ENCODE data around the gene DNAAF5.

DNA sequence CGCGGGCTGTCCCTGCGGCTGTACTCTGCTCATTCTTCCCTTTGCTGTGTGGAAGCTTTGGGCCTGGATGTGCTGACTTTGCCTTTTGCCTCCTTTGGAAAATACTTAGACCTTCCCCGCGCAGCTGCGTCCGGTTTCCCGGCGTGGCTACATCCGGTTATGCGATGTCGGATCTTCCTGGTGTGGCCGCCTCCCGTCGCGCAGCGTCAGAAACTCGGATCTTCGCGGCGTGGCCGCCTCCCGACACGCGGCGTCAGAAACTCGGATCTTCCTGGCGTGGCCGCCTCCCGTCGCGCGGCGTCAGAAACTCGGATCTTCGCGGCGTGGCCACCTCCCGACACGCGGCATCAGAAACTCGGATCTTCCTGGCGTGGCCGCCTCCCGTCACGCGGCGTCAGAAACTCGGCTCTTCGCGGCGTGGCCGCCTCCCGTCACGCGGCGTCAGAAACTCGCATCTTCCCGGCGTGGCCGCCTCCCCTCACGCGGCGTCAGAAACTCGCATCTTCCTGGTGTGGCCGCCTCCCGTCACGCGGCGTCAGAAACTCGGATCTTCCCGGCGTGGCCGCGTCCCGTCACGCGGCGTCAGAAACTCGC, 55.5 kb downstream of the DNAAF5 start:
- TF ChIP-seq RAD21 (IDR thresholded peaks at IDR 0.05; ENCODE audit: low read depth) (no peak), ZBTB7A (IDR thresholded peaks at IDR 0.05; ENCODE audit: low read depth) (no peak), EP300 (IDR thresholded peaks at IDR 0.05; ENCODE audit: borderline replicate concordance) (no peak), TAF1 (IDR thresholded peaks at IDR 0.05; ENCODE audit: low read depth) (no peak), CREB1 (IDR thresholded peaks at IDR 0.05; ENCODE audit: low read depth) (no peak), CEBPB (IDR thresholded peaks at IDR 0.05) (no peak), FOXM1 (IDR thresholded peaks at IDR 0.05; ENCODE audit: borderline replicate concordance, low read depth) (no peak), TCF12 (IDR thresholded peaks at IDR 0.05; ENCODE audit: low read depth) (no peak)
- TF ChIP-seq, protein P1, sequence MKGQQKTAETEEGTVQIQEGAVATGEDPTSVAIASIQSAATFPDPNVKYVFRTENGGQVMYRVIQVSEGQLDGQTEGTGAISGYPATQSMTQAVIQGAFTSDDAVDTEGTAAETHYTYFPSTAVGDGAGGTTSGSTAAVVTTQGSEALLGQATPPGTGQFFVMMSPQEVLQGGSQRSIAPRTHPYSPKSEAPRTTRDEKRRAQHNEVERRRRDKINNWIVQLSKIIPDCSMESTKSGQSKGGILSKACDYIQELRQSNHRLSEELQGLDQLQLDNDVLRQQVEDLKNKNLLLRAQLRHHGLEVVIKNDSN (IDR thresholded peaks at IDR 0.05): no peak
- TF ChIP-seq, protein P2, sequence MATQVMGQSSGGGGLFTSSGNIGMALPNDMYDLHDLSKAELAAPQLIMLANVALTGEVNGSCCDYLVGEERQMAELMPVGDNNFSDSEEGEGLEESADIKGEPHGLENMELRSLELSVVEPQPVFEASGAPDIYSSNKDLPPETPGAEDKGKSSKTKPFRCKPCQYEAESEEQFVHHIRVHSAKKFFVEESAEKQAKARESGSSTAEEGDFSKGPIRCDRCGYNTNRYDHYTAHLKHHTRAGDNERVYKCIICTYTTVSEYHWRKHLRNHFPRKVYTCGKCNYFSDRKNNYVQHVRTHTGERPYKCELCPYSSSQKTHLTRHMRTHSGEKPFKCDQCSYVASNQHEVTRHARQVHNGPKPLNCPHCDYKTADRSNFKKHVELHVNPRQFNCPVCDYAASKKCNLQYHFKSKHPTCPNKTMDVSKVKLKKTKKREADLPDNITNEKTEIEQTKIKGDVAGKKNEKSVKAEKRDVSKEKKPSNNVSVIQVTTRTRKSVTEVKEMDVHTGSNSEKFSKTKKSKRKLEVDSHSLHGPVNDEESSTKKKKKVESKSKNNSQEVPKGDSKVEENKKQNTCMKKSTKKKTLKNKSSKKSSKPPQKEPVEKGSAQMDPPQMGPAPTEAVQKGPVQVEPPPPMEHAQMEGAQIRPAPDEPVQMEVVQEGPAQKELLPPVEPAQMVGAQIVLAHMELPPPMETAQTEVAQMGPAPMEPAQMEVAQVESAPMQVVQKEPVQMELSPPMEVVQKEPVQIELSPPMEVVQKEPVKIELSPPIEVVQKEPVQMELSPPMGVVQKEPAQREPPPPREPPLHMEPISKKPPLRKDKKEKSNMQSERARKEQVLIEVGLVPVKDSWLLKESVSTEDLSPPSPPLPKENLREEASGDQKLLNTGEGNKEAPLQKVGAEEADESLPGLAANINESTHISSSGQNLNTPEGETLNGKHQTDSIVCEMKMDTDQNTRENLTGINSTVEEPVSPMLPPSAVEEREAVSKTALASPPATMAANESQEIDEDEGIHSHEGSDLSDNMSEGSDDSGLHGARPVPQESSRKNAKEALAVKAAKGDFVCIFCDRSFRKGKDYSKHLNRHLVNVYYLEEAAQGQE (IDR thresholded peaks at IDR 0.05; ENCODE audit: low read depth): no peak
